ENCODE data around the gene GGTLC3.
"Not testable (repeated sequence)": the region's sequence is repeated elsewhere in the genome, so short reads cannot be mapped to it uniquely, and the experiment has no call there.

The GGTLC3 gene

DNA sequence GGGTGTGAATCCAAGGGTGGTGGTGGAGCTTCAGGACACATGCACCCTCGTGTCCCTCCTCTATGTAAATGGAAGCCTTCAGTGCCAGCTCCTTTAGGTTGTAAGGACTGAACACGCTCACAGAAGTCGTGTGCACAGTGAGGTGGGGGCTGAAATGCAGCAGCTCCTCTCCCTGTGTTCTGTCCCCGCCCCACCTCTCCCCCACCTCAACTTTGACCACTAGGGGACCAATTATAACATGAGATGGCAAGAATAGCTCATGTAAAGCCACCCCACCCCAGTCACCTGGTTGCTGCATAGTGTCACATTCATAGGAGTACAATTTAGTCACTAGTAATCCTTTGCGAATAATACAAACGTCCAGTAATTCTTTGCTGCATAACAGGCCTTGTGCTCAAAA, 4.8 kb upstream of the GGTLC3 start:
- in situ Hi-C loops (cut with HindIII; ENCODE audit: low sequenced_read_pairs): not testable (repeated sequence)

DNA sequence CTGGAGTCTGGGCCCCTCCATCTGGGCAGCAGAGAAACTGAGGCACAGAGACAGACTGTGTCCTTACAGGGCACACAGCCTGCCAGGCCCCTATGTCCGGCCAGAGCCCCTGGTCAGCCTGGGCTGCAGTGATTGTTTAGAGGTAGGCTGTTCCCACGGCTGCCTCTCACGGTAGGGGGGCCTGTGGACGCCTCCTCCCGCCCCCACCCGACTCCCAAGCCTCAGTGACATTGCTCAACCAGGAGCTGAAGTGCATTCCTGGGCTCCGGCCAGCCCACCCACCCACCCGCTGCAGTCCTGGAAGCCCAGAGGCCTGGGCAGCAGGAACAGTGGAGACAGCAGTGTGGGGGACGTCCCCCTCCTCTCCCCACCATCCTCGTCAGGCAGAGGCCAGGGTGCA, 4.5 kb downstream of the GGTLC3 start:
- in situ Hi-C loops (cut with HindIII; ENCODE audit: low sequenced_read_pairs): not testable (repeated sequence)

GRCh38 chr22:18512378-18512777, 5.6 kb downstream of the GGTLC3 start:
- in situ Hi-C loops (cut with HindIII; ENCODE audit: low sequenced_read_pairs): not testable (repeated sequence)

DNA sequence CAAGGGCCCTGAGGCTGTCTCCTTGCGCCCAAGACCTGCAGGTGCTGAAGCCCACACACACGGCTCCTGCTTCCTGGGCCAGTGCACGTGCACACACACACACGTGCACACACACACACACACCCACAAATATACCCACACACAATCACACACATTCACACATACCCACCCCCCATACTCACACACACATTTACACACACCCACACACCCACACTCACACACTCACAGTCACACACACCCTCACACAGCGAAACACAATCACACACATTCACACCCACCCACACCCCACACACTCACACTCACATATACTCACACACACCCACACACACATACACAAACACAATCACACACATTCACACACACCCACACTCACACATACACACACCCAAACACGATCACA, 6.6 kb downstream of the GGTLC3 start:
- in situ Hi-C loops (cut with HindIII; ENCODE audit: low sequenced_read_pairs): not testable (repeated sequence)

GRCh38 chr22:18496227-18496626, 21.7 kb downstream of the GGTLC3 start:
- in situ Hi-C loops (cut with HindIII; ENCODE audit: low sequenced_read_pairs): not testable (repeated sequence)
